ENCODE results near the gene CATSPER3.
"Not testable (repeated sequence)": the region's sequence is repeated elsewhere in the genome, so short reads cannot be mapped to it uniquely, and the experiment has no call there.

The CATSPER3 gene

GRCh38 chr5:134975843-134976242 lies 8.1 kb downstream of the CATSPER3 start:
- no peak for DNase-seq

GRCh38 chr5:134976841-134977240 lies 9.1 kb downstream of the CATSPER3 start:
- no peak for DNase-seq

GRCh38 chr5:134979416-134979815 lies 11.7 kb downstream of the CATSPER3 start:
- DNase-seq: no peak

DNA sequence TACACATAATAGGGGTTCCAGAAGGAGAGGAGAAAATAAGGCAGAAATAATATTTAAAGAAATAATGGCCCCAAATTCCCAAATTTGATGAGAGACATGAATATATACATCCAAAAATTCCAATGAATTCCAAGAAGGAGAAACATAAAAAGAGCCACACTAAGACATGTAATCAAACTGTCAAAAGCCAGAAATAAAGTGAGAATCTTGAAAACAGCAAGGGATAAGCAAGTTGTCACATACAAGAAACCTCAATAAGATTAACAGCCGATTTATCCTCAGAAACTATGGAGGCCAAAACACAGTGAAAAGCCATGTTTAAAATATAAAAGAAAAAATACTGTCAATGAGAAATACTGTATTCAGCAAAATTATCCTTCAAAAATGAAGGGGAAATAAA lies 14.5 kb downstream of the CATSPER3 start:
- DNase-seq: no peak

DNA sequence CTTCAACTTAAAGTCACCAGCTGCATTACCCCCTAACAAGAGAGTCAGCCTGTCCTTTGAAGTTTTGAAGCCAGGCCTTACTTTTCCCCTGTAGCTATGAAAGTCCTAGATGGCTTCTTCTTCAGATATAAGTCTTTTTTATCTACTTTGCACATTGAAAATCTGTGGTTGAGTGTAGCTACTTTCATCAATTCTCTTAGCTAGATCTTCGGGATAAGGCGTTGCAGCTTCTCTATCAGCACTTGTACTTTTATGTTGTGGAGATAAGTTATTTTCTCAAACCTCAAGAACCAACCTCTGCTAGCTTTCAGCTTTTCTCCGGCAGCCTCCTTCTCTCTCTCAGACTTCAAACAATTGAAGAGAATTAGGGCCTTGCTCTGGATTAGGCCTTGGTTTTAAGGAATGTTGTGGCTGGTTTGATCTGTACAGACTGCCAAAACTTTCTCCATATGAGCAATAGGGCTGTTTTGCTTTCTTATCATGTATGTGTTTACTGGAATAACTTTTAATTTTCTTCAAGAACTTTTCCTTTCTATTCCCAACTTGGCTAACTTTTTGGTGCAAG lies 21.6 kb downstream of the CATSPER3 start:
- DNase-seq: no peak

- not testable (repeated sequence) for DNase-seq
Observed at GRCh38 chr5:134990183-134990582, 22.5 kb downstream of the CATSPER3 start.

GRCh38 chr5:134992148-134992547 lies 24.4 kb downstream of the CATSPER3 start:
- no peak for DNase-seq

- DNase-seq: no peak
Observed at GRCh38 chr5:134993161-134993560, 25.5 kb downstream of the CATSPER3 start.

DNA sequence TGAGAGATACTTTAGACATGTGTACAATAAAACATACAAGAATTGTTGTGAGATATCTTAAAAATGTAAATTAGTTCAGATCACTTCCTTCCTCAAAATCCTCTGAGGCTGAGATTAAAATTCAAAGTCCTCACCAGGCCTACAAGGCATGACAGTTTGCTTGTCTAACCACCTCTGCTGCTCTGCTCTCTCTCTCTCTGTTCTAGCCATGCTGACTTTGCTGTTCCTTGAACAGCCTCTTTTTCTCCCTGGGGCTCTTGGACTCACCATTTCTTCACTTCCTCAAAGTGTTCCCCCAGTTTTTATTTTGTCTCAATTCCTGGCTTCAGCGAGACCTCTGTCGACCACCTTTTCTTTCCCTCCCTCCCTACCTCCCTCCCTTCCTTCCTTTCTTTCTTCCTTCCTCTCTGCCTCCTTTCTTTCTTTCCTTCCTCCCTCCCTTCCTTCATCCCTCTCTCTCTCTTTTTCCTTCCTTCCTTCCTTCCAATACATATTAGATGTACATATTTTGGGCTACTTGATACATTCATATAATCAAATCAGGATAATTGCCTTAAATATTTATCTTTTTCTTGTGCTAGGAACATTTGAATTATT lies 27.0 kb downstream of the CATSPER3 start:
- no peak for DNase-seq

DNA sequence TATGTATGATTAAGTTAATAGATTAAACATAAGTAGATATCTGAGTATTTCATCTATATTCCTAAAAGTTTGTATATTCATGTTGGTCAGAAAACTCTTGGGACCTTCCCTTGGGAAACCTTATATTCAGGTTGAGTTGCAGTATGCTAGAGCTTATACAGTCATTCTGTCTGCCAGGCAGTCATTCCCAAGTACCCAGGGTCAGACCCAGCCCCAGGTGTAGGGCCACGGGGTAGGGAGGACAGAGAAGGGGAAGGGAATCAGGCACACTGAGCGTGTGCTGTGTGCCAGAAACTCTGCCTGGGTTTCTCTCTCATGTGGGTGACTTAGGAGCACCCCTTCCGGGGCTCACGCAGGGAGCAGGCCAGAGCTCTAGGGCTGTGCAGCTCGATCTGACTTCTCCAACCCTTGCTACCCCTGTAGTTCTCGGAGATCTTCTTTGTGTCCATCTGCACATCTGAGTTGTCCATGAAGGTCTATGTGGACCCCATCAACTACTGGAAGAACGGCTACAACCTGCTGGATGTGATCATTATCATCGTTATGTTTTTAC lies 28.2 kb downstream of the CATSPER3 start:
- DNase-seq: no peak

DNA sequence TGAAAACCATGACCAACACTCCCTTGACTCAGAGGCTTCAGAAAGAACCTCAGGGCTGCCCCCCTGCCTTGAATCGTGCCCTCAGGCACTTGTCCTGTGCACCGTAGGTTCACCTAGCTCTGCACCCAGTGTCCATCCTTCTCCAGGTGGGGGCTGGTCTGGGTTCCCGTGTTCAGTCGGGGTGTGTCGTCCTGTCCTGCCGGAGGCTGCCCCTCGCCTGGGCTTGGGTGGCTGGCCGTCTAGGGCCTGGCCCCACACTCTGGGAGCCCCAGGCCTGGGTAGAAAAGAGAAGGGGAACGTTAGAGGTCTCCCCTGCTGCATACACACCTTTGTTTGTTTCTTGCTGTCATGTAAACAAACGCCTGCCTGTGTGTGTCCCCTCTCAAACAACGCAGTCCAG lies 29.3 kb downstream of the CATSPER3 start:
- no peak for DNase-seq

- DNase-seq: not testable (repeated sequence)
Observed at GRCh38 chr5:134998068-134998467, 30.4 kb downstream of the CATSPER3 start.

- DNase-seq: no peak
Observed at GRCh38 chr5:135004376-135004775, 36.7 kb downstream of the CATSPER3 start.

DNA sequence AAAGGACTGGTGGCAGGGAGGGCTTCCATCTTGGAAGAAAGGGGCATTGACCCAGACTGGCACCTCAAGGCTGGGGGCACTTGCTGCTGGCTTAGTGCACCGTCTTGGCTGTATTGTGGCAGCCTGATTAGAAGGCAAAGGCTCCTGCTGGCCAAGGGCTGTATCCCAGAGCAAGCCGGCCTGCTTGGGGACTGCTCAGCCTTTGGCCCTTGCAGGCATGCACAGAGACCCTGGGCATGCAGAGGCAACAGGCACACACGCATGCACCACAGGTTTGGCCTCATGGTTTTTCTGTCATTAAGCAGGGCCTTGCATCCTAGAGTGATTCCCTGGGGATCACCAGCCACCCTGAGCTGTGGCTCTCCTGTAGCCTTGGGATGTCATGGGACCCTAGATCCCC lies 37.4 kb downstream of the CATSPER3 start:
- DNase-seq: no peak

DNA sequence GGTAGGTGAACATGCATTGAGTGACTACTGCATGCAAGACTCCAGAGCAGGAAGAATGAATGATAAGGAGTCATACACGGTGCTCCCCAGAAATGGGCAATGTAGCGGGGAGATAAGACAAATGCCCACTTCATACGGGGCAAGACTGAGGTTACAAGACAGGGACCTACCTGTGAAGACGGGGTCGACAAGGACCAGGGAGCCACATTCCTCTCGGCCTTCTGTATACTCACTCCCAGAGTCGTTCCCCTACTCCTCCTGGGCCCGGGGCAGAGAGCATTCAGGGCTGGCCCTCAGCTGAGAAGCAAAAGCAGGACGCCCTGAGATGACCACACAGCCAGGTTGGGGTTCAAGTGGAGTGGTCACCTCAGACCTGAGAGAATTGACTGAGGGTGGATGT lies 39.6 kb downstream of the CATSPER3 start:
- no peak for DNase-seq

GRCh38 chr5:135007749-135008363 lies 40.1 kb downstream of the CATSPER3 start:
- DNase-seq: no peak

DNA sequence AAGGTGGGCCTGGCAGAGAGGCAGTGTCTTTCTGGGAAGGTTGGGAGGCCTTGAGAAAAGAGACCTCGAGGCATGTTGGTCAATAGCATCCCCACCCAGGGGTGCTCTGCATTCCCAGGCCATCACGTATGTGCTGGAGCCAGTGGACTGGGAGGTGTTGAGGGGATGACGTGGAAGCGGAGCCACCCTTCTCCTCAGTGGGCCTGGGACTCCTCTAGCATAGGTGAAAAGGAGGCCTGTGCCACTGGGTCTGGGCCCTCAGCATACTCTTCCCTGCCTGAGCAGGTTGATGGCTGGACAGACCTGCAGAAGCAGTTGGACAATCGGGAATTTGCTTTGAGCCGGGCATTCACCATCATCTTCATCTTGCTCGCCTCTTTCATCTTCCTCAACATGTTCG lies 40.8 kb downstream of the CATSPER3 start:
- DNase-seq: no peak

GRCh38 chr5:135008981-135009735 lies 41.5 kb downstream of the CATSPER3 start:
- no peak for DNase-seq

- DNase-seq: no peak
Observed at GRCh38 chr5:135009736-135010501, 42.2 kb downstream of the CATSPER3 start.

- peak; percentile 25 for DNase-seq
Observed at GRCh38 chr5:135010502-135011354, 43.0 kb downstream of the CATSPER3 start.

DNA sequence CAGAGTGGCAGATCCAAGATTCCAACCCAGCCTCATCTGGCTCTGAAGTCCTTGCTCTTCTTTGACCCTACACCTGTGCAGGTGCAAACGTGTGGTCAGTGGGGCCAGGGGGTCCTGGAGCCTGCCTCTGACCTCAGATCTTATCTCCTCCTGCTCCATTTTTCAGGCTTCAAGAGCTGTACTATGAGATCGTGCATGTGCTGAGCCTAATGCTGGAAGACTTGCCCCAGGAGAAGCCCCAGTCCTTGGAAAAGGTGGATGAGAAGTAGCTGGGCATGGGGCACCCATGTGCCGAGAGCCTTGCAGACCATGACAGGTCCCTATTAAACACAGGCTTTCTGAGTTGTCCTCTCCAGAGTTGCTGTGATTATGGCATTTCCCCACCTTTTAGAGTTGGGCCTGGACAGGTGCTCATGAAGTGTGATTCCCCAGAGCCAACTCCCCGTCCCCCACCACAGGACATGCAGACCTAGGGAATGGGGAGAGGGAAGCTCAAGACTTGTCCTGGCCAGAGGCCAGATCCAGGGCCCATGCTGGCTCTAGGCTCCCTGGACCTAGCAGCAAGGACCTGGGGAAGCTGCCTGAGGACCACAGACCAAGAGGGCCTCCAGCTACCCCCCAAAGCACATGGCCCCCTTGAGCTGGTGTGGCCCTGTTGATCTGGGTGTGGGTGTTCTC lies 43.8 kb downstream of the CATSPER3 start:
- DNase-seq: no peak

Data from hematopoietic multipotent progenitor cell treated with erythropoietin and hydrocortisone succinate and interleukin-3 and kit ligand, for 8 days (in vitro differentiated cells).